ENCODE data around the gene GPATCH2L.

DNA sequence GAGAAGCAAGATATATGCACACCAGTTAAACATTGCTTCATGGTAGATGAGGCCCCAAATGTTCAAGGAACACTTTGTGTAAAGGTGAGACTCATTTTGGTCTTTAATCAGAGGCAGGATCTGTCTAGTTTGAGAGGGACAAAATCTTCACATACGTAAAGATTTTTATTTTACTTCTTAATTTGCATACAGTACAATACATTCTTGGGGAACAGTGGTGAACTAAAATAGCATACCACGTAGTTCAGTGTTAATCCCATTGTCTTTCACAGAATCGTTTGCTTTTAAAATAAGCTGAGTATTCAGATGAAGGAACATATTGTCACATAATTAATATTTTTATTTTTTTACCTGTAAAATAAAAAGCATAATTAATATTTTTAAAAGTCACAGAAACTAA is 43.3 kb downstream of the GPATCH2L start:
- TF ChIP-seq, protein P1, sequence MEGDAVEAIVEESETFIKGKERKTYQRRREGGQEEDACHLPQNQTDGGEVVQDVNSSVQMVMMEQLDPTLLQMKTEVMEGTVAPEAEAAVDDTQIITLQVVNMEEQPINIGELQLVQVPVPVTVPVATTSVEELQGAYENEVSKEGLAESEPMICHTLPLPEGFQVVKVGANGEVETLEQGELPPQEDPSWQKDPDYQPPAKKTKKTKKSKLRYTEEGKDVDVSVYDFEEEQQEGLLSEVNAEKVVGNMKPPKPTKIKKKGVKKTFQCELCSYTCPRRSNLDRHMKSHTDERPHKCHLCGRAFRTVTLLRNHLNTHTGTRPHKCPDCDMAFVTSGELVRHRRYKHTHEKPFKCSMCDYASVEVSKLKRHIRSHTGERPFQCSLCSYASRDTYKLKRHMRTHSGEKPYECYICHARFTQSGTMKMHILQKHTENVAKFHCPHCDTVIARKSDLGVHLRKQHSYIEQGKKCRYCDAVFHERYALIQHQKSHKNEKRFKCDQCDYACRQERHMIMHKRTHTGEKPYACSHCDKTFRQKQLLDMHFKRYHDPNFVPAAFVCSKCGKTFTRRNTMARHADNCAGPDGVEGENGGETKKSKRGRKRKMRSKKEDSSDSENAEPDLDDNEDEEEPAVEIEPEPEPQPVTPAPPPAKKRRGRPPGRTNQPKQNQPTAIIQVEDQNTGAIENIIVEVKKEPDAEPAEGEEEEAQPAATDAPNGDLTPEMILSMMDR (IDR thresholded peaks at IDR 0.05), result no peak
- TF ChIP-seq POLR2AphosphoS5 (IDR thresholded peaks at IDR 0.05) (no peak), EP300 (IDR thresholded peaks at IDR 0.05) (no peak), POLR2A (IDR thresholded peaks at IDR 0.05; ENCODE audit: low read depth) (no peak)

Measured in esophagus muscularis mucosa (tissue), 4 donors.